HEK293T (cell line): ENCODE results near the gene KCNJ11.

Source experiments
- BHLHE40 ChIP-seq: fragments of 450-650 bp; IDR thresholded peaks from 2 replicates; pipeline ENCODE4 v1.6.1; 2016; ENCODE audit warnings: mild to moderate bottlenecking, moderate library complexity, borderline replicate concordance
- CTBP1 ChIP-seq: fragments of 450-650 bp; IDR thresholded peaks from 2 replicates; pipeline ENCODE4 v1.6.1; 2016; ENCODE audit warnings: borderline replicate concordance
- FOXA1 ChIP-seq: fragments of 450-650 bp; IDR thresholded peaks from 2 replicates; pipeline ENCODE4 v1.6.1; 2016; ENCODE audit warnings: mild to moderate bottlenecking
- FOXM1 ChIP-seq: fragments of 450-650 bp; IDR thresholded peaks from 2 replicates; pipeline ENCODE4 v1.6.1; 2017; ENCODE audit warnings: mild to moderate bottlenecking, borderline replicate concordance
- HDGF ChIP-seq: fragments of 450-650 bp; IDR thresholded peaks from 2 replicates; pipeline ENCODE4 v1.6.1; 2017; ENCODE audit warnings: antibody characterized with exemption, borderline replicate concordance
- L3MBTL2 ChIP-seq: fragments of 450-650 bp; conservative IDR thresholded peaks from 2 replicates; pipeline ENCODE4 v1.6.1; 2016; ENCODE audit warnings: mild to moderate bottlenecking
- SP1 ChIP-seq: fragments of 450-650 bp; IDR thresholded peaks from 2 replicates; pipeline ENCODE4 v1.6.1; 2017
- SUZ12 ChIP-seq: fragments of 450-650 bp; IDR thresholded peaks from 2 replicates; pipeline ENCODE4 v1.6.1; 2016; ENCODE audit warnings: mild to moderate bottlenecking
- ZNF384 ChIP-seq: fragments of 450-650 bp; IDR thresholded peaks from 2 replicates; pipeline ENCODE4 v1.6.1; 2016

- TF ChIP-seq SP1 (no peak), L3MBTL2 (no peak), BHLHE40 (no peak), FOXM1 (no peak), HDGF (no peak), SUZ12 (no peak), FOXA1 (no peak), CTBP1 (no peak), ZNF384 (no peak)
Observed at GRCh38 chr11:17415523-17416104, 27.2 kb upstream of the KCNJ11 start.
